Astrocyte of the spinal cord (primary cell): ENCODE data around the gene CEBPZ.
"Not testable (repeated sequence)": the region's sequence is repeated elsewhere in the genome, so short reads cannot be mapped to it uniquely, and the experiment has no call there.

ENCODE experiments used
- DNase-seq: peaks from one replicate; pipeline ENCODE4 v3.0.0; 2011; ENCODE audit warnings: low read depth, low spot score
- H3K4me3 ChIP-seq: 2 replicates; pipeline ENCODE4 v1.5.1; 2011; ENCODE audit warnings: low read depth, mild to moderate bottlenecking, low read length, moderate library complexity
- in situ Hi-C: cut with HindIII; loops from 2 replicates; pipeline ENCODE4 v1.10.0; 2017; ENCODE audit warnings: low sequenced_read_pairs
- TF ChIP-seq, protein P1 (sequence below): IDR thresholded peaks from 2 replicates; pipeline ENCODE4 v1.5.1; 2012; ENCODE audit warnings: low read depth, mild to moderate bottlenecking, low read length, inconsistent platforms

CEBPZ gene

DNA sequence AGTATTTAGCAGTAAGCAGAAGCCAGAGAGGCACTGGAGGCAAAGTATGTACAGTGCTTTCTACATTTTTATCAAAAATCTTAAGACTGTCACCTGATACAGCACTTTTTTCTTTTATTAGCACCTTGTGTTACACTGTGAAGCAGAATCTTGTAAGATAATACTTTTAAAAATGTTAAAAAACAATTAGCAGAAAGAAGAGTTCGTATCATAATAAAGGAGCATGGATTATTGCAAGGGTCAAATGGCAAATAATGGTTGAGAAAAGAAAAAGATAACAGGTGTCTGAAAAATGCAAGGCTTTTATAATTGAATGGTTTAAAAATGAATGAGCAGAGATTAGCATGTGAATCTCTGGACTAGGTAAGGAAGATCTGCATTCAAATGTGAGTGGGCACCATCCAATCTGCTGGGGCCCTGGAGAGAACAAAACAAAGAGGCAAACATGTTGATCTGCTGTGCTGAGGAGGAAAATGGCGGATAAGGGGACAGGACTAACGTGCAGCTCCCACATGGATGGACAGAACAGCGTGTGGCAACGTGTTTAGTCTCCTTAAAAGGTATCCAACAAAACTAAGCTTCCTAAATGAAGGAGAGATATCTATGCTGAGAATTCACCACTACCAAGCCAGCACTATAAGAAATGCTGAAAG lies 25.6 kb downstream of the CEBPZ start:
- in situ Hi-C loops: no loop called here
- no peak overlapping the region for H3K4me3 ChIP-seq
- TF ChIP-seq, protein P1, sequence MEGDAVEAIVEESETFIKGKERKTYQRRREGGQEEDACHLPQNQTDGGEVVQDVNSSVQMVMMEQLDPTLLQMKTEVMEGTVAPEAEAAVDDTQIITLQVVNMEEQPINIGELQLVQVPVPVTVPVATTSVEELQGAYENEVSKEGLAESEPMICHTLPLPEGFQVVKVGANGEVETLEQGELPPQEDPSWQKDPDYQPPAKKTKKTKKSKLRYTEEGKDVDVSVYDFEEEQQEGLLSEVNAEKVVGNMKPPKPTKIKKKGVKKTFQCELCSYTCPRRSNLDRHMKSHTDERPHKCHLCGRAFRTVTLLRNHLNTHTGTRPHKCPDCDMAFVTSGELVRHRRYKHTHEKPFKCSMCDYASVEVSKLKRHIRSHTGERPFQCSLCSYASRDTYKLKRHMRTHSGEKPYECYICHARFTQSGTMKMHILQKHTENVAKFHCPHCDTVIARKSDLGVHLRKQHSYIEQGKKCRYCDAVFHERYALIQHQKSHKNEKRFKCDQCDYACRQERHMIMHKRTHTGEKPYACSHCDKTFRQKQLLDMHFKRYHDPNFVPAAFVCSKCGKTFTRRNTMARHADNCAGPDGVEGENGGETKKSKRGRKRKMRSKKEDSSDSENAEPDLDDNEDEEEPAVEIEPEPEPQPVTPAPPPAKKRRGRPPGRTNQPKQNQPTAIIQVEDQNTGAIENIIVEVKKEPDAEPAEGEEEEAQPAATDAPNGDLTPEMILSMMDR: no peak
- DNase-seq: no peak

DNA sequence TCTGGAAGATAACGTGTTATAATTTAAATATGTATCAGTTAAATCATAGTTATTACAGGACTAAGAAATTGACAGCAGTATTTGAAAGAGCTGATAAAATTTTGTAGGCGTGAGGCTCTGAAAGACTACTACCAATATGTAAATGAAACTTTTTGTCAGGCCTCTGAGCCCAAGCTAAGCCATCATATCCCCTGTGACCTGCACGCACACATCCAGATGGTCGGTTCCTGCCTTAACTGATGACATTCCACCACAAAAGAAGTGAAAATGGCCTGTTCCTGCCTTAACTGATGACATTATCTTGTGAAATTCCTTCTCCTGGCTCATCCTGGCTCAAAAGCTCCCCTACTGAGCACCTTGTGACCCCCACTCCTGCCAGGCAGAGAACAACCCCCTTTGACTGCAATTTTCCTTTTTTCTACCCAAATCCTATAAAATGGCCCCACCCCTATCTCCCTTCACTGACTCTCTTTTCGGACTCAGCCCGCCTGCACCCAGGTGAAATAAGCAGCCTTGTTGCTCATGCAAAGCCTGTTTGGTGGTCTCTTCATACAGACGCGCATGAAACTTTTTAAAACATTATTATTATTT lies 26.2 kb downstream of the CEBPZ start:
- DNase-seq, H3K4me3 ChIP-seq, in situ Hi-C loops: not testable (repeated sequence)

- in situ Hi-C loops: no loop called here
- H3K4me3 ChIP-seq: no peak overlapping the region
These were observed 27.7 kb downstream of the CEBPZ start for GRCh38 chr2:37203708-37204107.

DNA sequence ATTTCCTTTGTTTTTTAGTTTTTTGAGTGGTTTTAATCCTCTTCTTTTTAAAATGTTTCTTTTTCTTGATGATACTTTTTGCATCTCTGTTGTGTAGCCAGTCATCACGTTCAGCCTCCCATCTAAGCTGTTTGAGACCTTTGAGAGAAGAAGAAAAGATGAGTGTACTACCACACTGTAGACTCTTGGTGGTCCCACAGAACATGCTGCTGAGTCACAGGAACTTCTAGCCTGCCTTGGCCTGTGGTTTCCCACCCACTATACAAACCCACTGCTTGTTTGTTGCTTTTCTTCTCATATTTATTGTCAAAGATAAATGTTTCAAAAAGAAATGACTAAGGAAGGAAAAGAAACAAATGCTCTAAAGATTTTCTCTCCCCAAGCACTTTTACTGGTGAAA lies 29.6 kb downstream of the CEBPZ start:
- H3K4me3 ChIP-seq: no peak overlapping the region
- peak; percentile 24 for DNase-seq
- in situ Hi-C loops: no loop called here
- TF ChIP-seq, protein P1: no peak

More at GRCh38 chr2:37203708-37204107, 27.7 kb downstream of the CEBPZ start:
- TF ChIP-seq, protein P1: no peak
- DNase-seq: no peak

DNA sequence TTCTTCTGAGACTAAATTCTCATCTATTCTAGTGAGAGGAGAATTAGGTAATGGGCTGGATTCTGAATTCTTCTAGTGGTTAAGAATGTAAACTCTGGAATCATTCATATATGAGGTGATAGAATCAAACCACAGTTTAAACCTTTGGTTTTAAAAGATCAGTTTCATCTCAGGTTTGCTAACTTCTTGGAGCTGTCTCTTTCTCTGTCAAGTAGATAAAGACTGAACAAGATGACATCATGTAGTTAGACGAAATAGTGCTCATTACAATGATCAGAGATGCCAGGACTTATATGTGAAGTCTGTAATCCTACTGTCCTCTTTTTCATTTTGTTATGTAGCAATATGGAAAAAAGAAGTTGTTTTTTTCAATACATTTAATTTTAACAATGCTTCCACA lies 30.2 kb downstream of the CEBPZ start:
- in situ Hi-C loops: no loop called here
- DNase-seq: no peak
- TF ChIP-seq, protein P1: no peak
- H3K4me3 ChIP-seq: no peak overlapping the region

- in situ Hi-C loops: no loop called here
- DNase-seq: no peak
- H3K4me3 ChIP-seq: no peak overlapping the region
- TF ChIP-seq, protein P1: no peak
These were observed 32.7 kb downstream of the CEBPZ start for GRCh38 chr2:37198681-37199065.
